GM12801 (cell line): ENCODE results near the gene REELD1.

Source experiments
- CTCF ChIP-seq: IDR thresholded peaks from one replicate; pipeline ENCODE4 v1.5.1; 2011; ENCODE audit warnings: control low read depth; ENCODE audit not compliant: insufficient read length; ENCODE audit errors: extremely low read depth

REELD1 gene

GRCh38 chr4:146263793-146264192, 49.5 kb downstream of the REELD1 start:
- TF ChIP-seq CTCF: no peak

GRCh38 chr4:146265950-146266490, 51.7 kb downstream of the REELD1 start:
- TF ChIP-seq CTCF: no peak

GRCh38 chr4:146267826-146268225, 53.5 kb downstream of the REELD1 start:
- TF ChIP-seq CTCF: no peak

- no peak for TF ChIP-seq CTCF
These were observed 54.9 kb downstream of the REELD1 start for GRCh38 chr4:146269228-146269653.

GRCh38 chr4:146271466-146271865, 57.1 kb downstream of the REELD1 start:
- TF ChIP-seq CTCF: no peak

- TF ChIP-seq CTCF: no peak
These were observed 59.0 kb downstream of the REELD1 start for GRCh38 chr4:146273204-146273901.

GRCh38 chr4:146274774-146275173, 60.4 kb downstream of the REELD1 start:
- no peak for TF ChIP-seq CTCF

GRCh38 chr4:146275370-146275769, 61.0 kb downstream of the REELD1 start:
- TF ChIP-seq CTCF: no peak
